ENCODE measurements around the gene DLG5.

DNA sequence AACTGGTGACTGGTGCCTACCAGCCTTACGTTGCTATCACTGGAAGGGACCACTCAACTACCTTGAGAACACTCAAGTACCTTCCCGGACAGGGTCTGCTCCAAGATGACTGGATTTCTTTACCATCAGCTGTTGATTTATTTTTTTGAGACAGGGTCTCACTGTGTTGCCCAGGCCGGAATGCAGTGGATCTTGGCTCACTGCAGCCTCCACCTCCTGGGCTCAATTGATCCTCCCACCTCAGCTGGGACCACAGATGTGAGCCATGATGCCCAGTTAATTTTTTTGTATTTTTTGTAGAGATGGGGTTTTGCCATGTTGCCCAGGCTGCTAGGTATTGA is 45.2 kb upstream of the DLG5 start:
- TF ChIP-seq, protein P1, sequence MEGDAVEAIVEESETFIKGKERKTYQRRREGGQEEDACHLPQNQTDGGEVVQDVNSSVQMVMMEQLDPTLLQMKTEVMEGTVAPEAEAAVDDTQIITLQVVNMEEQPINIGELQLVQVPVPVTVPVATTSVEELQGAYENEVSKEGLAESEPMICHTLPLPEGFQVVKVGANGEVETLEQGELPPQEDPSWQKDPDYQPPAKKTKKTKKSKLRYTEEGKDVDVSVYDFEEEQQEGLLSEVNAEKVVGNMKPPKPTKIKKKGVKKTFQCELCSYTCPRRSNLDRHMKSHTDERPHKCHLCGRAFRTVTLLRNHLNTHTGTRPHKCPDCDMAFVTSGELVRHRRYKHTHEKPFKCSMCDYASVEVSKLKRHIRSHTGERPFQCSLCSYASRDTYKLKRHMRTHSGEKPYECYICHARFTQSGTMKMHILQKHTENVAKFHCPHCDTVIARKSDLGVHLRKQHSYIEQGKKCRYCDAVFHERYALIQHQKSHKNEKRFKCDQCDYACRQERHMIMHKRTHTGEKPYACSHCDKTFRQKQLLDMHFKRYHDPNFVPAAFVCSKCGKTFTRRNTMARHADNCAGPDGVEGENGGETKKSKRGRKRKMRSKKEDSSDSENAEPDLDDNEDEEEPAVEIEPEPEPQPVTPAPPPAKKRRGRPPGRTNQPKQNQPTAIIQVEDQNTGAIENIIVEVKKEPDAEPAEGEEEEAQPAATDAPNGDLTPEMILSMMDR (IDR thresholded peaks at IDR 0.05) = no peak
- TF ChIP-seq POLR2A (IDR thresholded peaks at IDR 0.05) = no peak

Measured in prostate gland (tissue), 2 donors.